H1 (cell line): Measurements from ENCODE around the gene SHH. TPM values are rescaled to one million over a fixed set of nuclear protein-coding genes. Genes with fewer than 3 reads are reported as not detected.

Source experiments
- CTCF ChIA-PET: fragments of 300-600 bp; sonication (Branson Sonifier 250); formaldehyde crosslinking; loops from one replicate; lab custom pipeline; 2021; ENCODE audit not compliant: partially characterized antibody; lab: Charles Lee
- POLR2A ChIA-PET: fragments of 300-600 bp; sonication (Branson Sonifier 250); formaldehyde crosslinking; loops from one replicate; lab custom pipeline; 2021; ENCODE audit warnings: inconsistent platforms; ENCODE audit not compliant: partially characterized antibody; lab: Charles Lee
- DNase-seq, 2 experiments: peaks; one replicate each; pipeline versions ENCODE4 v3.0.0 to v3.0.0-alpha.2; 2010 to 2022; ENCODE audit warnings: low spot score in 2 of 2, low read depth in 1 of 2, mixed read lengths in 1 of 2
- FAIRE-seq: peaks from 2 replicates; lab custom pipeline; 2011; peaks lifted over from hg19 to GRCh38; lab: Jason Lieb, UNC
- H2AFZ ChIP-seq: 2 replicates; pipeline ENCODE4 v1.8.1; 2012; ENCODE audit warnings: low read length, inconsistent platforms
- H2AK5ac ChIP-seq: 2 replicates; pipeline ENCODE4 v1.6.1; 2013; ENCODE audit warnings: low read depth, low read length
- H2BK120ac ChIP-seq: replicated peaks from 2 replicates; pipeline ENCODE3; 2013; ENCODE audit warnings: low read depth, low read length, inconsistent platforms
- H2BK12ac ChIP-seq: 2 replicates; pipeline ENCODE4 v1.6.1; 2013; ENCODE audit warnings: low read depth, low read length
- H2BK15ac ChIP-seq: 2 replicates; pipeline ENCODE4 v1.6.1; 2013; ENCODE audit warnings: low read length
- H2BK20ac ChIP-seq: 2 replicates; pipeline ENCODE4 v1.6.1; 2013; ENCODE audit warnings: low read length
- H2BK5ac ChIP-seq: 2 replicates; pipeline ENCODE4 v1.6.1; 2013; ENCODE audit warnings: low read depth, low read length
- H3K14ac ChIP-seq: 2 replicates; pipeline ENCODE4 v1.6.1; 2013; ENCODE audit warnings: inconsistent platforms; ENCODE audit not compliant: insufficient read length
- H3K18ac ChIP-seq: 2 replicates; pipeline ENCODE4 v1.6.1; 2013; ENCODE audit warnings: low read length; ENCODE audit errors: extremely low read depth
- H3K23ac ChIP-seq: 2 replicates; pipeline ENCODE4 v1.6.1; 2013; ENCODE audit warnings: inconsistent platforms; ENCODE audit not compliant: insufficient read length
- H3K23me2 ChIP-seq: 2 replicates; pipeline ENCODE4 v1.6.1; 2013; ENCODE audit warnings: low read depth, low read length
- H3K27ac ChIP-seq: 2 replicates; pipeline ENCODE4 v1.6.1; 2011; ENCODE audit warnings: low read depth, low read length, inconsistent platforms
- H3K27me3 ChIP-seq, 4 experiments: replicated peaks in 1 of 4; 1 replicate in 1 of 4; 2 replicates in 3 of 4; pipeline versions ENCODE4 v1.6.1 to v1.8.1; 2011 to 2013; ENCODE audit warnings: low read length in 3 of 4, mild to moderate bottlenecking in 3 of 4, inconsistent platforms in 2 of 4, mixed read lengths in 2 of 4, moderate library complexity in 1 of 4; ENCODE audit not compliant: control insufficient read depth in 3 of 4, insufficient read depth in 3 of 4; ENCODE audit errors: extremely low read depth in 1 of 4
- H3K36me3 ChIP-seq, 4 experiments: 2 replicates each; pipeline versions ENCODE4 v1.6.1 to v1.8.1; 2011 to 2013; ENCODE audit warnings: mild to moderate bottlenecking in 4 of 4, low read length in 3 of 4, moderate library complexity in 2 of 4, control low read depth in 1 of 4, inconsistent platforms in 1 of 4; ENCODE audit not compliant: insufficient read depth in 4 of 4, control insufficient read depth in 2 of 4
- H3K4ac ChIP-seq: replicated peaks from 2 replicates; pipeline ENCODE3; 2013; ENCODE audit warnings: low read length, low read depth, mixed read lengths, inconsistent platforms; ENCODE audit not compliant: insufficient read length
- H3K4me1 ChIP-seq, 4 experiments: replicated peaks in 1 of 4; 1 replicate in 1 of 4; 2 replicates in 3 of 4; pipeline versions ENCODE4 v1.6.1 to v1.8.1; 2011 to 2013; ENCODE audit warnings: low read length in 3 of 4, inconsistent platforms in 2 of 4, mixed read lengths in 1 of 4; ENCODE audit not compliant: insufficient read depth in 4 of 4, control insufficient read depth in 3 of 4
- H3K4me2 ChIP-seq, 2 experiments: 2 replicates each; pipeline versions ENCODE4 v1.6.1 to v1.8.1; 2011 to 2013; ENCODE audit warnings: low read depth in 2 of 2, low read length in 2 of 2, control low read depth in 1 of 2, inconsistent platforms in 1 of 2, mild to moderate bottlenecking in 1 of 2; ENCODE audit not compliant: insufficient read depth in 1 of 2
- H3K4me3 ChIP-seq, 4 experiments: fragments of 200-600, 300-600 bp in 1 of 4; sonication (generic), shearing (Covaris generic), sonication (Bioruptor Twin) in 1 of 4; 2 replicates each; pipeline versions ENCODE4 v1.5.1 to v1.8.1; 2011 to 2016; ENCODE audit warnings: low read length in 4 of 4, low read depth in 3 of 4, control low read depth in 2 of 4, inconsistent platforms in 2 of 4, mild to moderate bottlenecking in 2 of 4, mixed read lengths in 1 of 4, moderate library complexity in 1 of 4; ENCODE audit not compliant: insufficient read depth in 2 of 4; ENCODE audit errors: extremely low read depth in 1 of 4
- H3K56ac ChIP-seq: replicated peaks from 2 replicates; pipeline ENCODE3; 2013; ENCODE audit warnings: low read depth, mild to moderate bottlenecking, mixed read lengths, low read length, inconsistent platforms; ENCODE audit not compliant: insufficient read length
- H3K79me1 ChIP-seq: 2 replicates; pipeline ENCODE4 v1.6.1; 2013; ENCODE audit warnings: low read depth, low read length, control low read depth
- H3K79me2 ChIP-seq, 2 experiments: 2 replicates each; pipeline versions ENCODE4 v1.6.1 to v1.8.1; 2012 to 2013; ENCODE audit warnings: low read length in 2 of 2, mild to moderate bottlenecking in 2 of 2, inconsistent platforms in 1 of 2; ENCODE audit not compliant: insufficient read depth in 2 of 2, control insufficient read depth in 1 of 2
- H3K9ac ChIP-seq, 4 experiments: replicated peaks in 1 of 4; 1 replicate in 1 of 4; 2 replicates in 3 of 4; pipeline versions ENCODE4 v1.6.1 to v1.8.1; 2011 to 2013; ENCODE audit warnings: low read depth in 3 of 4, low read length in 3 of 4, control low read depth in 2 of 4, mild to moderate bottlenecking in 2 of 4, moderate library complexity in 2 of 4, inconsistent platforms in 1 of 4; ENCODE audit errors: extremely low read depth in 1 of 4
- H3K9me3 ChIP-seq, 2 experiments: 2 replicates each; pipeline versions ENCODE4 v1.6.1 to v1.8.1; 2012 to 2013; ENCODE audit warnings: mild to moderate bottlenecking in 2 of 2, moderate library complexity in 2 of 2, control low read depth in 1 of 2, inconsistent platforms in 1 of 2, low read depth in 1 of 2, low read length in 1 of 2, mixed read lengths in 1 of 2; ENCODE audit not compliant: insufficient read depth in 2 of 2
- H4K20me1 ChIP-seq, 2 experiments: replicated peaks in 1 of 2; 2 replicates each; pipeline versions ENCODE3 to v1.8.1; 2011 to 2013; ENCODE audit warnings: inconsistent platforms in 2 of 2, low read length in 2 of 2, mild to moderate bottlenecking in 1 of 2; ENCODE audit not compliant: insufficient read depth in 2 of 2, control insufficient read depth in 1 of 2
- H4K5ac ChIP-seq: 2 replicates; pipeline ENCODE4 v1.6.1; 2013; ENCODE audit warnings: low read length, low read depth, mixed read lengths, inconsistent platforms; ENCODE audit not compliant: insufficient read length
- H4K8ac ChIP-seq: 2 replicates; pipeline ENCODE4 v1.8.0; 2013; ENCODE audit warnings: mild to moderate bottlenecking, moderate library complexity, low read length, inconsistent platforms; ENCODE audit not compliant: insufficient read depth; ENCODE audit errors: extremely low read depth
- H4K91ac ChIP-seq: replicated peaks from 2 replicates; pipeline ENCODE3; 2013; ENCODE audit warnings: low read length, mixed read lengths, inconsistent platforms; ENCODE audit not compliant: insufficient read length
- E2F6 ChIP-seq: IDR thresholded peaks from 2 replicates; pipeline ENCODE4 v1.6.1; 2012; ENCODE audit warnings: inconsistent platforms
- FOSL1 ChIP-seq: IDR thresholded peaks from 2 replicates; pipeline ENCODE4 v1.6.1; 2011; ENCODE audit warnings: mild to moderate bottlenecking, low read depth, low read length, moderate library complexity; ENCODE audit not compliant: insufficient read depth
- RNF2 ChIP-seq: fragments of 200-900, 300-1000 bp; sonication (generic); IDR thresholded peaks from 2 replicates; pipeline ENCODE4 v1.7.1; 2016; ENCODE audit warnings: borderline replicate concordance, low read depth, mild to moderate bottlenecking, antibody characterized with exemption, low read length; ENCODE audit not compliant: poor library complexity, severe bottlenecking; ENCODE audit errors: missing control alignments
- WGBS, 2 experiments: shearing (Covaris generic) in 1 of 2; methylation state at CpG; one replicate each; pipeline versions ENCODE4 v1.1.6 to v1.1.7; 2013 to 2015; ENCODE audit warnings: low lambda C conversion rate in 2 of 2, mixed read lengths in 2 of 2, inconsistent platforms in 1 of 2, low coverage in 1 of 2, missing lambda C conversion rate in 1 of 2; ENCODE audit not compliant: insufficient replicate concordance in 2 of 2, insufficient coverage in 1 of 2, insufficient read length in 1 of 2; ENCODE audit errors: extremely low coverage in 1 of 2, missing lambda C conversion rate in 1 of 2; 5-methylcytosine and 5-hydroxymethylcytosine counted together
- polyA plus RNA-seq, 7 experiments: library from polyadenylated mRNA; depleted of rRNA in 3 of 7; stranded (reverse) in 5 of 7; unstranded in 2 of 7; fragments of >200 nt in 5 of 7; fragments of 200-250 nt in 2 of 7; gene quantifications; 1 replicate in 5 of 7; 2 replicates in 1 of 7; 4 replicates in 1 of 7; pipeline versions ENCODE4 v1.2.1 to v1.2.3, GENCODE V29; 2011 to 2013; ENCODE audit warnings: missing spikeins in 2 of 7, mixed read lengths in 2 of 7
- total RNA-seq: library from RNA; stranded (reverse); fragmentation: NEBNext Ultra II Directional; extraction: Animal tissue kit (Norgen Biotek cat#: 25700); gene quantifications from 2 replicates; pipeline ENCODE4 v1.2.1, GENCODE V29; 2021

Gene SHH
- total and polyA plus RNA-seq, 2 of the 8 experiments (the other 6 are each of a cell fraction or from before 2014, with no cell fraction given), result not detected

- H4K91ac ChIP-seq, result no peak overlapping the region
- no peak for FAIRE-seq
- H3K23ac ChIP-seq, result no peak overlapping the region
- H3K36me3 ChIP-seq, result no peaks in the 10 kb centered on the region
- H3K56ac ChIP-seq, result no peak overlapping the region
- H4K8ac ChIP-seq, result no peak overlapping the region
- no peak overlapping the region for H3K4me2 ChIP-seq
- ChIA-PET POLR2A (no interaction called here), CTCF (interaction anchor here (1.1 kb wide), 1 partner anchor 18 kb away, joined by 4 read pairs; no protein-coding TSS in a partner anchor)
- H3K27me3 ChIP-seq, result no peaks in the 10 kb centered on the region
- H3K9ac ChIP-seq, result no peak overlapping the region
- H3K27ac ChIP-seq, result no peak overlapping the region
- H3K79me1 ChIP-seq, result no peaks in the 10 kb centered on the region
- no peak overlapping the region for H3K4me3 ChIP-seq
- H2BK5ac ChIP-seq, result no peak overlapping the region
- DNase-seq, result peak in 1 of 2 experiments; percentile 40
- H2BK120ac ChIP-seq, result no peak overlapping the region
- no peak overlapping the region for H2BK15ac ChIP-seq
- H3K18ac ChIP-seq, result no peak overlapping the region
- no peak overlapping the region for H2BK20ac ChIP-seq
- no peaks in the 10 kb centered on the region for H4K20me1 ChIP-seq
- H3K4me1 ChIP-seq, result peaks cover 0 to 7% (median 5%) of the 10 kb centered on the region in 4 experiments; a peak in 5 of 7 replicates
- TF ChIP-seq FOSL1 (no peak), E2F6 (no peak), RNF2 (no peak)
- H3K79me2 ChIP-seq, result no peaks in the 10 kb centered on the region
- 92% methylated on average over 42 of the region's 46 CpGs; no CpG with 5 or more reads in 1 of the 2 experiments for WGBS, 2 experiments
- no peaks in the 10 kb centered on the region for H3K9me3 ChIP-seq
- no peak overlapping the region for H2AFZ ChIP-seq
- no peak overlapping the region for H3K4ac ChIP-seq
- no peak overlapping the region for H4K5ac ChIP-seq
- H3K14ac ChIP-seq, result no peak overlapping the region
- no peaks in the 10 kb centered on the region for H3K23me2 ChIP-seq
- no peak overlapping the region for H2BK12ac ChIP-seq
- no peak overlapping the region for H2AK5ac ChIP-seq
Measured at GRCh38 chr7:155830961-155831806, 18.9 kb upstream of the SHH start.
